Activated gamma-delta T cell treated with anti-CD3 and anti-CD28 coated beads, Interleukin-2, amount 50 U/mL, for 16 hours (primary cell): ENCODE data around the gene LEP.

Experiments
- DNase-seq: peaks from one replicate; pipeline ENCODE4 v3.0.0-alpha.2; 2020; ENCODE audit warnings: low read depth

LEP gene

DNA sequence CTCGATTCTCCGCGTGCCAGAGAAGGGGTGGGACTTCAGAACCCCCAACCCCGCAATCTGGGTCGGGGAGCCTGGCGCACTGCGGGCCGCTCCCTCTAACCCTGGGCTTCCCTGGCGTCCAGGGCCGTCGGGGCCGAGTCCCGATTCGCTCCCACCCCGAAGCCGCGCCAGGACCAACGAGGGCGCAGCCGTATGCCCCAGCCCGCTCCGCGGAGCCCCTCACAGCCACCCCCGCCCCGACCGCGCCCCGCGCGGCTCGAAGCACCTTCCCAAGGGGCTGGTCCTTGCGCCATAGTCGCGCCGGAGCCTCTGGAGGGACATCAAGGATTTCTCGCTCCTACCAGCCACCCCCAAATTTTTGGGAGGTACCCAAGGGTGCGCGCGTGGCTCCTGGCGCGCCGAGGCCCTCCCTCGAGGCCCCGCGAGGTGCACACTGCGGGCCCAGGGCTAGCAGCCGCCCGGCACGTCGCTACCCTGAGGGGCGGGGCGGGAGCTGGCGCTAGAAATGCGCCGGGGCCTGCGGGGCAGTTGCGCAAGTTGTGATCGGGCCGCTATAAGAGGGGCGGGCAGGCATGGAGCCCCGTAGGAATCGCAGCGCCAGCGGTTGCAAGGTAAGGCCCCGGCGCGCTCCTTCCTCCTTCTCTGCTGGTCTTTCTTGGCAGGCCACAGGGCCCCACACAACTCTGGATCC is at the start of gene LEP:
Gene LEP, plus strand, starts transcription at position 583 of the 691 bp plus-strand sequence. CDS start 10,741 bp downstream, outside the sequence.
- no peak for DNase-seq

DNA sequence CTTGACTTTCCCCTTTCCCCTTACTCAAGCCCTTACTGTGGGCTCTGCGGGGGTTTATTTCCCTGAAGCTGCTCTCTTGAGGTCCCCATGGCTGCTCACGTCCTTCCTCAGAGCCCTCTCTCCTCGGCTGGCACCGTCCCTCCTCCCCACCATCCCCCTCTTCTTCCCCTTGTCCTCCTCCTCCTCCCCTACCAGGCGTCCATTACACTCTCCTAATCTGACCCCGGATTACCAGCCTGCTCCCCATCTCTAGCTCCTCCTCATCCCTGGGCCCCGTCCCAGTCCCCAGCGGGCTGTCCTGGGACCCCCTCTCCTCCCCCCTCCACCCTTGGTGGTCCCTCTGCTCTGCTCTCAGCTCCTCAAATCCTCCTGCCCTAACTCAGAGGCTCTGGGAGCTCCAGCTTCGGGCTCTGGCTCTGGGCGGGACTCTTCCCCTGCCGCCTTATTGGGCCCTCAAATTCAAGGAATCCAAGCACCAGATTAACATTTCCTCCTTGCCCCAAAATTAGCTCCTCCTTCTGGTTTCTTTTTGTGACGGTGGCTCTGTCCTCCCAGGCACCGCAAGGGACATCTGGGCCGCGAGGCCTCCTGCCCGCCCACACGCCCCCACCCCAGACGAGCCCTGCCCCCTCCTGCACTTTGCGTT is 48.5 kb upstream of the LEP start:
- no peak for DNase-seq

DNA sequence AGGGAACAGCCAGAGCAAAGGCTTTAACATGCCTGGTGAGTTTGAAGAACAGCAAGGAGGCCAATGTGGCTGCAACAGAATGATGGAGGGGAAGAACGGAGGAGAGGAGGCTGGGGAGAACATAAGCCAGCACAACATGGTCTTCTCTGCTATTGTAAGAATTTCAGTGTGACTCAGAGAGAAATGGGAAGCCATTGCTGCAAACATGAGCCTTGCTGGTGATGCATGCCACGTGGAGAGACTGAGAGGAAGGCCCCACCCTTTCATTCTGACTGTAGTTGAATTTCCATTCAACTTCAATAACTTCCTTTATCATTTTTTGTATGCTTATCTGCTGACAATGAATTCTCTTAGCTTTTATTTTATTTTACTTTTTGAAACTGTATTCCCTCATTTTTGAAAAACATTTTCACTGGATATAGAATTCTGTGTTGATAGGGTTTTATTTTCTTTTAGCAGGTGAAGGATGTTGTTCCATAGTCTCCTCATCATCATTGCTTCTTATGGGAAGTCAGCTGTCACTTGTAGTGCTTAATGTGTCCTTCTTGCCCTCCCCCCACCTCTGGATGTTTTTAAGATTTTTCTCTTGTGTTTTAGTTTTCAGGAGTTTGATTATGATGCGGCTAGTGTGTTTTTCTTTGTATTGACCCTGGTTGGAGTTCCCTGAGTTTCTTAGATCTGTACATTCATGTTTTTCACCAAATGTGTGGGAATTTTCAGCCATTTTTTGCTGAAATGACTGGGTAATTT is 46.4 kb upstream of the LEP start:
- DNase-seq: no peak

DNA sequence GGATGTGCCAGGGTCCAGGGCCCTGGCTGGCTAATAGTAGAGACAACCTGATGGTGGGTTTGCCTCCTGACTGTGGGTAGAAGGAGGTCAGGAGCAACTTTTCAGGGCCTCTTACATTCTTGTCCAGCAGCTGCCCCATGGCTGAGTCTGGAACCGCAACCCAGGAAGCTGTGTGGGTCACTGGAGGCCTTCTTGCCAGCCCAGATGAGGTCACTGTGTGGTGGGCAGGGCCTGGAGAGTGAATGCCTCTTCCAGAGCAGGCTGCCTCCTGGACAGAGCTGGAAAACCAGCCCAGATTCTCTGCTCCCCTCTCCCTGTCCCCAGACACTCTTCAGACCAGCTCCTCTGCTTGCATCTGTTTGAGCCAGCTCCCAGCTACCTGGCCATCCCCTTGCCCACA is 43.5 kb upstream of the LEP start:
- DNase-seq: no peak

DNA sequence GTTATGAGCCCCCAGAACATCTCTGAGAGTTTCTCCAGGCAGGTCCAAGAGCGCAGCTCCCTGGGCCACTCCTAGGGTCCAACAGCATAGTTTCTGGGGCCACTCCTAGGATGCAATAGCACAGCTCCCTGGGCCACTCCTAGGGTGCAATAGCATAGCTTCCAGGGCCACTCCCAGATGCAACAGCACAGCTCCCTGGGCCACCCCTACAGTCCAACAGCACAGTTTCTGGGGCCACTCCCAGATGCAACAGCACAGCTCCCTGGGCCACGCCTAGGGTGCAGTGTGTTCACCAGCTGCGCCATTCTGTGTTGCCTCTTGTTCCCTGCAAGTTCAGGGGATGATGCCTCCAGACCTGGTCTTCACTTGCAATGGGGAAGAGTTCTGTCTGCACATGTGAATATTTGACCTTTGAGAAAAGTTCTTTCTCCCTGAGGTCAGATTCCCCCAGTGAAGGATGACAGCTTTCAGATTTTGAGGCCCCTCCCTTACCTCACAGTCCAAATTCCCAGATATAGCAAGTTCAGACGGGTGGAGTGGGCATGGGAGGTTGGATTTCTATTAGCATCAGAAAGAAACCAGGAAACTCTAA is 43.0 kb upstream of the LEP start:
- DNase-seq: no peak

DNA sequence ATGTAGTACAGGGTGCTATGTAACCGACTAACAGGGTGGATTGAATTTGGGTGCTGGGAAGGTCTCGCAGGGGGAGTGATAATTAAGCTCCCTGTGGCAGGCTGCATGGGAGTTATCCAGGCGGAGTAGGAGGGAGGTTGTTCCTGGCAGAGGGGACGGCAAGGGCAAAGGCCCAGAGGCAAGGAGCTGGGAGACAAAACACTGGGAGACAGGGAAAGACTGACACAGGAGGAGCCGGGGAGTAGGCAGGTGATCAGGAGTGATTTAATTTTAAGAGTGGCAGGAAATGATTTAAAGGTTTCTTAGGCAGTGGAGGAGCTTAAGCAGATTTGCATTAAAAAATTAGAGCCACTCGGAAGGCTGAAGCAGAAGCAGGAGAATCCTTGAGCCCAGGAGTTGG is 40.7 kb upstream of the LEP start:
- DNase-seq: no peak

DNA sequence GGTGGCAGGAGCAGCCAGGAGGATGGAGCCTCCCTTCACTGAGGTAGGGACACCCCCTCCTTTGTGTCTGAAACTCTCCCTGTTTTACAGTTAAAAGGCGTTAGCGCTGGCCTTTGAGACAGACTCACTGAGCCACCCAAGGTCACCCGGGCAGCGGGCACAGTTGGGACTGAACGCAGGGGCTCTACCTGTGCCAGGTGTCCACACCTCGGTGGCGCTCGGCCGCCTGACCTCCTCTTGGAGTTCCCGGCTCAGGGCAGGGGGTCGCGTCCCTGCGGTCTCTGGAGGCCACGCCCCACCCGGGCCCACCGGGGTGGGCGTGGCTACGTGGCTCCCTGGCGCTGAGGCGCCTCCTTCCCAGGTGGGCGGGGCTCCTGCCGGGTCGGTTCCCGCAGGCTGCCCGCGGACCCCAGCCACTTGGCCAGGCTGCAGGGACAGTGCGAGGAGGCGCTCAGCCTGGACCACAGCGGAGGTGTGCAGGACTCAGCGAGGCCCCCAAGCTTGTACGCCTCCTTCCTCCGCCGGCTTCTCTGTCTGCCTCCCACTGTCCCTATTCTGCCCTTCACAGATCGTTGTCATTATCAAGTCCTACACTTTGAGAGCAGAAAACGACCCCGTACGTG is 39.9 kb upstream of the LEP start:
- no peak for DNase-seq

DNA sequence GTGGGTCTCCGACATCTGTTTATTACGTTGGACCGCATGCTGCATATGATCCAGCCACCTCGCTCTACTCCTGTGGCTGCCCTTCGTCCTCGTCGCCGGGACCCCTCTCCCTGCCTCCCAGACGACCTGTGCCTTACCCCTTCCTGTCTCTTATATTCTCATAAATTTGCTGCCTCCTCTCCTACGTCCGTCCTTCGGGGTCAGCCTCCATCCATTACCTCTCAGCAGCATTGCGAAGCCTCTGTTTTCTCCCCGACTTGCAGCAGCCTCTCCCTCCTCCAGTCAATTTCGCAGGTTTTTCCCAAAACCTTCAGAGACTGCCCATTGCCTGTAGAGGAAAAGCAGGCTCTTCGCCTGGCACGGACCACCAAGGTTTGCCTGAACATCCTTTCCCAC is 39.4 kb upstream of the LEP start:
- DNase-seq: no peak

DNA sequence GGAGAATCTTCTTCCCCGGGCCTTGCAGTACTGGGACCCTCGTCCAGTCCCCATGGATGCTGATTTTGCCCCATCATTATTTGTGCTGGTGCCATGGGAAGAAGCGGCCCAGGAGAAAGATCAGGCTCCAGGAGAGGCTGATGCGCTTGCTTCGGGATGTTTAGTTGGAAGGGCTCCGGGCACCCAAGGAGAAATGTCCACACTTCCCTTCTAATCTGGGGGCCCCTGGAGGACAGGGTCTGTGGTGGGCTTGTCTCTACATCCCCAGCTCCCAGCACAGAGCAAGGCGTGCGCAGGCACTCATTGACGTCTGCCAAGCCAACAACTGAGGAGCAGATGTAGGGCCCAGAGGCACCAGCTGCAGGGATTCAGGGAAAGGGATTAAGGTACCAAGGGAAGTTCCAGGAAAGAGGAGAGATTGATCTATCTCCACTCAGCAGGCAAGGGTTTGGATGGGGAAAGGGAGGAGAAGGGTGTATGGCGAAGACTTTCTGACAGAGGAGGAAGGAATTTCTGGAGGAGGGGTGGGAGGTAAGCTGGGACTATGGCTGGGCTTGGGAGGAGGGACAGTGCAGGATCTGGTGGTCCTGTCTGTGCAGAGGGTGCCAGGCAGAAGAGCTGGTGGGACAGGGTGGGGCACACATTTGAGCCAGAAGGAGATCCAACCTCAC is 38.7 kb upstream of the LEP start:
- DNase-seq: no peak

DNA sequence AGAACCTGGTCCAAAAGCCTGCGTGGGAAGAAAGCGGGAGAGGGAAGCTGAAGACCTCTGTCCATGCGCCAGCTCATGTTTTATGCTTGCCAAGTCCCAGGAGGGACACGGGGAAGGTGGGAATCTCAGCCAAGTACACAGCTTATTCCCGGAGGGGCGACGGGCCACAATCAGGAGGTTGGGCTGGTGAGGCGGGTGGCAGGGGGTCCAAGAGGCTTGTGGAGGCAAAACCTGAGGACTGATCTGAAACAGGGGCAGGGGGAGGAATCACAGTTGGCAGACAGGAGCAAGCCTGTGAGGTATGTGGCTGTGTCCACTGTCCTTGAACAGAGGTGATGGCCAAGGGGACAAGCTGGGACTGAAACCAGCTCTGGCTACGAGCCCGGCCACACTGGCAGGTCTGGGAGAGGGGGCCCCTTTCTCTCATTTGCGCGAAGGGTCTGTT is 38.0 kb upstream of the LEP start:
- no peak for DNase-seq

DNA sequence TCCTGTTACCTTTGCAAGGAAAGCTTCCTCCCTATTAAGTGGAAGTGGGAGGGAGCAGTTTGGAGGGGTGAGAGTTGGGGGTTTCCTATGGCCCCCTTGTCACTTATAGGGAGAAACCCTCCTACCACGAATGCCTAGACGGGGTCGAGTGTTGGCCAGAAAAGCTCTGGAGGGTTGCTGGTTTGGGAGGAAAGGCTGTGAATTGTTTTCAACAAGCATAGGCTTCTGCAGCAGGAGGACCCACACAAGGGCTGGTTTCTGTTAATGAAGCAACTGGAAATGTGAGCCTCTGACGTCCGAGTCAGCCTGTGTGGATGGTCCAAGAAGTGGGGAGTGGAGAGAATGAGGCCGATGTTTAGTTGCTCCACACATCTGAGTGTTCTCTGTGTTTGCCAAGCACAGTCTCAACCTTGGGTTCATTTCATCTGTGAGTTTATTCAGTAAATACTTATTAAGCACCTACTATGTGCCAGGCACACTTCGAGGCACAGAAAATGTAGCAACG is 37.3 kb upstream of the LEP start:
- DNase-seq: no peak

DNA sequence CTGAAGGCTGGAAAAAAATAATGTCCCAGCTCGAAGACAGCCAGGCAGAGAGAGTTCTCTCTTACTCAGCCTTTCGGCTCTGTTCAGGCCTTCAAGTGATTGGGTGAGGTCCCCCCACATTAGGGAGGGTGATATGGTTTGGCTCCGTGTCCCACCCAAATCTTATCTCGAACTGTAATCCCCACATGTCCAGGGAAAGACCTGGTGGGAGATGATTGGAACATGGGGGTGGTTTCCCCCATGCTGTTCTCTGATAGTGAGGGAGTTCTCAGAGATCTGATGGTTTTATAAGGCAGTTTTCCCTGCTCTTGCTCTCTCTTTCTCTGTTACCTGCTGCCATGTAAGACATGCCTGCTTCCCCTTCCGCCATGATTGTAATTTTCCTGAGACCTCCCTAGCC is 36.6 kb upstream of the LEP start:
- DNase-seq: no peak

DNA sequence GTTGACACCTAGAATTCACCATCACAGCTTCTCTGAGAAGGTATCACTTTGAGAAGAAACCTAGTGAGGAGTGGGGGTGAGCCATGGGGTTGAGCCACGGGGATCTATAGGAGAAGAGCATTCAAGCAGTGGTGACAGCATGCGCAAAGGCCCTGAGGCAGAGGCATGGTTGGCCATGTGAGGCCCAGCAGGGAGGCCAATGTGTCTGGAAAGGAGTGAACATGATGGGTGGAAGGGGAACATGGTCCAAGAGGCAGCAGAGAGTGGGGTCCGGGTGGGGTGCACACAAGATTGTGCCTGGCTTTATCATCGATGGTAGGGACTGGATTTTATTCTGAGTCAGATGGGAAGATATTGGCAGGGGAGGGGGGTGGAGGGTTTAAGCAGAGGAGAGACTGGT is 36.0 kb upstream of the LEP start:
- no peak for DNase-seq

DNA sequence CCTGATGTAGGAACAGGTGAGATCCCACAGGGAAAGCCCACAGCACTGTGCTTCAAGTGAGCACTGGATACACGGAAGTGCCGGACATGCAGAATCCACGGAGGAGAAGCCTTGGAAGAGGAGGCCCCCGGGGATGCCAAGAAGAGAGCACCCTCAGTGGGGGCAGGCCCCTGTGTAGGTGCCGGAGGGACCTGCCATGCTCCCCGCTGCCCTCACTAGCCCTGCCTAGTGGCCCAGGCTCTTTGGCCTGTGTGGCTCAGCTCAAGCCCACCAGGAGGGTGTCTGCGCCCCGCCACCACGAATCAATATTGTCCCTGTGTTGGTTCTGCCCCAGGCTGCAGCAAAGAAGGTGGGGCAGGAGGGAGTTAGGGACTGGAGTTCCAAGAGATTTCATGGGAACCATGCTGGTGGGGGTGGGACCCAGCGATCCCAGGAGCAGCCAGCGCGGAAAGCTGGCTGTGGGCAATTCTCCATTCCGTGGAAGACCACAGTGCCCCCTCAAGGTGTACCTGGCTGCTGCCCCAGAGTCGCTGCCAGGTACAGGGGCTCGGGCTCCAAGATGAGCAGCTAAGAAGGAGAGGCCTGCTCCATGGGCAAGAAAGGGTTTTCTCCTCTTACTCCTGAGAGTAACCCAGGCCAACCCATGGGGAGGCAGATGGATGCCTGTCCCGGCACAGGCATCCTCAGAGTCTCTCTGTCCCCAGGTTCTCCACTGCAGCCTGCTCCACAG is 34.9 kb upstream of the LEP start:
- no peak for DNase-seq

DNA sequence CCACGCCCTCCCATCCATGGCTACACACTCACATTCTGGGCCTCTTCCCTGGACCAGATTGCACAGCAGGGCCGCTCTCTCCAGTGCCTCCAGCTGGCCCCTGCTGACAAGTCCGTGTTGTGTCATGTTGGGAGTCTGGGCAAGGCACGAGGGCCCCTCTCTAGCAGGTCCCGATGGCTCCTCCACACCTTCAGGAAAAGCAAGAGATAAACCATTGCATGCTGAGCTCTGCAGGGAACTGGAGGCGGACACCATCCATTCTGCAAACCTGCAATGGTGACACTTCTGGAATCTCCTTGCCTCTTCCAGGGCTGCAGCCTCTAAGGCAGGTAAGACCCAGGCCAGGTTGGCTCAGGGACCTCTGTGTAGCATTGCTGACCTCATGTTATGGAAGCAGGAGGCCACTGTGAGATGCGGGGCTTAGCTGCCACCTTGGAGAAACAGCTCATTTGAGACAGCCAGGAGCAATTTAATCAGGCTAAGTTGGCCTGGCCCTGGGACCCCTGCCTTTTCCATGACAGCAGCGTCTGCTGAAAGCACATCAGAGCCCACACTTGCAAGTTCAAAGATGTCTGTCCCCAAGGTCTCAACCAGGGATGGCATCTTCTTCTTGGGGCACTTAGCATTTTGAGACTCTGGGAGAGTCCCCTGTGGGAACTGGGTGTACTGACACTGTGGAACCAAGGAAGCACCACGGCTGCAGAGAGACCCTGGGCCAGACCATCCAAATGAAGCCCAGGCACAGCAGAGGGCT is 34.2 kb upstream of the LEP start:
- DNase-seq: no peak

DNA sequence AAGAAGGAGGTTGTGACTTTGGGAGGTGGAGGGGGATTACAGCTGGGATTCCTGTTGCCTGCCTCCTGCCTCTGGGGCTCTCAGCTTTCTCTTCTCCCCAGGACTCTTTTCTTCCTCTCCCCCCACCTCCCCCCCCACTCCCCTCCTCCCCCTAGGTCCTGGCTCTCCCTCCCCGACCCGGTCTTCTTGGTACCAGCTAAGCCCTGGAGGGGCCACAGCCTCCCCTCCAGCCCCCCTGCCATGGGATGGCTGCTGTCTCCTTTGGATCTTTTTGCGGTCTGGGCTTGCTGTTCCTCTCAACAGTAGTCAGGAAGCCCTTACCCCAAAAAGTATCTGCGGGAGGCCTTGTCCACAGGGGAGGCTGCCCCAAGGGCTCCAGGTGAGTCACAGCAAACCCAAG is 33.5 kb upstream of the LEP start:
- no peak for DNase-seq

DNA sequence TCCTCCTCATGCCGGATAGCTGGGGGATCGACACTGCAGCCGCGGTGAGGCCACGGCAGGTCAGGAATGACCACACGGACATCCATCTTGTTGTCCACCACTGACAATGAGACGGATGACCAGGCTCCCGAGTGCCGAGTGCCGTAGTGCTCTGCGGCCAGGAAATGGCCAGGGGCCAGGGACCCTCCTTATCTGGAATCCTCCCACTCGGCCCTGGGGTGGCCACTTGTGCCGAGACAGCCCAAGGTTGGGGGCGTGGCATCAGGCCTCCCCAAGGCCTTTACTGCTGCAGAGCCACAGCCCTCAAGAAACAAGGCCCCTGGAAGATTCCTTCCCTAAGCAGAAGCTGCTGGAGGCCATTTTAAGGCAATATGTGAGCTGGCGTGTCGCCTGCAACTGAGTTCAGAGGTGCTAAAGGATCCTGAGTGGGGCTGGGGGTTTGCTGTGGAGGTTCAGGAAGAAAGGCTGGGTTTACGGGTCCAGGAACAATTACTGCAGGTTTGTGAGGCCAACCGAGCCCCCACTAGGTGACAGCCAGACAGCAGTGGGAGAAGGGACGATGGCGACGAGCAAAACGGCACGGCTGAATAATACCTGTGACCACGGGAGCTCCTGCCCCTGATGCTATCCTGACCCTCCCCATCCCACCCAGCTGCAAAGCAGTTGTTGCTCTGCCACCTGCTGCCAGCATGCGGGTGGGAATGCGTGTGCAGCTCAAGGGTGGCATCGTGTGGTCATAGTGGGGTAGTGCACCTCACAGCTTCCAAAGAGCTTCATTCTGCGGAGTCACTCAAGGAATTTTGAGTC is 31.6 kb upstream of the LEP start:
- peak; percentile 45 for DNase-seq

DNA sequence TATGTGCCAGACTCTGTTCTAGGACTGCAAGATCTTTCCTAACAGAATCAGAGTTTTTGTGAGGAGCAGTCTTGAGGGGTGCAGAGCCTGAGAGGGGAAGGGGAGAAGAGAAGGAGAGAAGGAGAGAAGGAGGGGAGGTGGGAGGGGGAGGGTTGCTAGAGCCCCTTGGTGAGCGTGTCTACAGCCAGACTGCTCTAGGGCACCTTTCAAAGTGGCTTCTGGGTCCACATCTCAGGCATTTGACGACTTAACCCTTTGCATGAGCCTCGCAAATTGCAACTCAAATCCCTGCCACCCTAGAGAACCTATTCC is 31.1 kb upstream of the LEP start:
- DNase-seq: no peak
